Stimulated activated naive CD4-positive, alpha-beta T cell treated with Interleukin-2 at 50 U/mL for 16 hours (primary cell): ENCODE results near the gene NRIP1.
"Not testable (repeated sequence)": the region's sequence is repeated elsewhere in the genome, so short reads cannot be mapped to it uniquely, and the experiment has no call there.

Source experiments
- DNase-seq: peaks from one replicate; lab custom pipeline; 2025; lab: John Stamatoyannopoulos, UW

The NRIP1 gene

DNA sequence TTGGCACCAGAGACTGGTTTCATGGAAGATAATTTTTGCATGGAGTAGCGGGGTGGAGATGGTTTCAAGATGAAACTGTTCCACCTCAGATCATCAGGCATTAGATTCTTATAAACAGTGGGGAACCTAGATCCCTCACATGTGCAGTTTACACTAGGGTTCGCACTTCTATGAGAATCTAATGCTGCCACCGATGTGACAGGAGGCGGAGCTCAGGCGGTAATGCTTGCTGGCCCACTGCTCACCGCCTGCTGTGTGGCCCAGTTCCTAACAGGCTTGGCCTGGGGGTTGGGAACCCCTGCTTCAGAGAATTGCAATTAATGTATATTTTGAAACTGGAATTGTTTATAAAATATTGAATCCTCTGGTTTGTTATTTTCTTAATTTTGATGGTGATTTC is 92.1 kb downstream of the NRIP1 start:
- no peak for DNase-seq

DNA sequence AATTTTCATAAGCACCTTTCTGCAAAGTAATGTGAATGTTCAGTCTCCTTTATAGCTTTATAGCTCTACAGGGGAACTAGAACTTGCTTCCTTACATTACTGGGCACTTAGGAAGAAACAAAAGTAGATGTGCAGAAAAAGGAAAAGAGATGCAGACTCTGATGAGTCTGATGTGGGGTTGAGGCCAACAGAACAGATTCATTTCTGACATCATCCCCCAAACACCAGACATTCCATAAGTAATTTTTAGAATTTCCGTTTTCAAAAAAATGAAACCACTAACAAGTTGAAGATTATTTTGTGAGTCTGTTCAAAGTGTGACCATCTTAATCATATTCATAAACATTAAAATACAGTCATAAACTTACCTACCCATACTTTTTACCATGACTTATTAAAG is 96.0 kb downstream of the NRIP1 start:
- DNase-seq, result no peak

DNA sequence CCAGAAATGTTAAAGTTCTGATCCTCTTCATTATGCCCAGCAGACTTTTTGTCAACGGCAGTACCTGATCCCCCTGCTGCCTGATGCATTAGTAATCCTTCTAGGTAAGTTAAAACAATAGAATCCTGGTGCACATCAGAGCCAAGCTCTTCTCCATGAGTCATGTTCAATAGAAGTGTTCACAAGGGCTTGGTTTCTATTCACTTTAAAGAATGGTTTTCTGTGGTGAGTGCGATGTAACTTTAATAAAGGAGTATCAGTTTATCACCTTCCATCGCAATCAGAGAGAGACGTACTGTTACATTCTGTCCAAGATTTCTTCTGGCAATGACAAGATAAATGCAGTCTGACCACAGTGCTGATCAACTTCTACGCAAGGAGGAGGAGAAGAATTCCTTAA is 96.8 kb downstream of the NRIP1 start:
- DNase-seq, result no peak

GRCh38 chr21:14964621-14965020 is 100.2 kb downstream of the NRIP1 start:
- no peak for DNase-seq

DNA sequence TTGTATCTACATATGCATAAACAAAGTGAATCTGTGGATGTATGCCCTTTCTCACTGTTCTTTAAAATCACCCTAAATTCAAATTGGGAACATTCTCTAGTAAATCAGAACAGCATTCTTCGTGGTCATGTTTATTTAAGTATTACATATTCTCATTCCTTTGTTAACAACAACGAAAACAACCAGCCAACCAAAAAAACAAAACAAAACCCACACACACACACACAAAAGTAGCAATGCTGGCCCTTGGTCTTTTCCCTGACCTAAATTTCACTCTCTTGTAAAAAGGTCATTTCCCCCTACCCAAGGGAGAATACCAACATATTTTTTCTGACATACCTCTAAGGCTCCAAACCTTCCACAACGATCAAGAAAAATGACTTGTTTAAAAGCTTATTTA is 102.6 kb downstream of the NRIP1 start:
- no peak for DNase-seq

- DNase-seq, result no peak
Measured at GRCh38 chr21:14961502-14961901, 103.3 kb downstream of the NRIP1 start.

DNA sequence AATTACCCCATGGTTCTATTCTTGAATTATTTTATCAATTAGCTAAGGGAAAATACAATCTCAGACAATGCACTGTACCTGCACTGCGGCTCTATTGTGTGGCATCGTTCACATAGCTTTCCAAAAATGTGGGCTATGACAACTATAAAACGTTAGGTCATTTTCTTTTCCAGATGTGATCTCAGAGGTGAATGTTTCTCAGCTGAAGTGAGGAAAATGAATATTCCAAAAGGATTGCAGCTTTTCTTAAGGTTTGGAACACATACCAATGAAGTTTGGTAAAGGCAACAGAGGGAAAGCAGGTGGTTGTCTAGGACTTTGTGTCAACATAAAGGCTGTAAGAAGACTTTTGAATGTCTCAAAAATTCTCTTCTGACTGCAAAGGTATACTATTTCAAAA is 105.5 kb downstream of the NRIP1 start:
- no peak for DNase-seq

DNA sequence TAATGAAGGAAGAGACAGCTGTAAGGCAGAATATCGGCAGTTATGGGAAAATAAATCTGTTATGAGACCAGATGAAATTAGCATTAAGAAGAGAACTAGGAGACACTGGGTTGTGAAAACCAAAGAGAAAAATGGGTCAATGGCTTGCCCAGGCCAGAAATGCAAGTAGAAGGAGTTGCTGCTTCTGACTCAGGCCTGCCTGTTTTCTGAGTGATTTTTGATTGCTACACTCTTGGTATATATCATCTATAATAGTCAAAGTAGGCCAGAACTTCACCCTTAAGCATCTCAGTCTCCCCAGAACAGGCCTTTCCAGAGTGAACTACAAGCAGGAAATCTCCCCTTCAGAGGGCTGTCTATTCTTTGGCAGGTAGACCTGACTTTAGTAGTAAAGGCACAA is 107.0 kb downstream of the NRIP1 start:
- no peak for DNase-seq

- no peak for DNase-seq
Measured at GRCh38 chr21:14956807-14957206, 108.0 kb downstream of the NRIP1 start.

DNA sequence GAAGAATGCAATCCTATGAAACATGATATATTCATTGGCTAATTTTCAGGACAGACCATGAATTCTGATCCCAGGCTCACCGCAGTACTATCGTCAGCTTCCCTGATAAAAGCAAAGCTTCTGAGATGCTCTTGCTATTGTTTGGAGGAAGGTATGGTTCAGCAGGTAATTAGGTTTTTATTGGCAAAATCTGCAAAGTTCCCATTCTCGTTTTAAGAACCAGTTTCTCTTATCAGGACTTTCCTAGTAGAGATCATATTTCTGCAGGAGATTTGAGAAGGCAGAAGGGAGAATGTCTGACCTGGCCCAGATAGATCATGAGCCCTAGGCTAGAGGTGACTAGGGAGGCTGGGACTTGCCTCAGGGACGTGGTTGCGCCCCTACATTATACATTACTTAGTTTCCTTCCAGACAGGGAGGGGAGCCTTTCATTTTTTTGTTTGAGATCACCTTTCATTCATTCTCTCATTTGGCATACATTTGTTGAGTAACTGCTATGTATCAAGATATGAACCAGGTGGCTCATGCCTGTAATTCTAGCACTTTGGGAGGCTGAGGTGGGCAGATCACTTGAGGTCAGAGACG is 108.8 kb downstream of the NRIP1 start:
- no peak for DNase-seq

GRCh38 chr21:14952916-14953315 is 111.9 kb downstream of the NRIP1 start:
- no peak for DNase-seq

DNA sequence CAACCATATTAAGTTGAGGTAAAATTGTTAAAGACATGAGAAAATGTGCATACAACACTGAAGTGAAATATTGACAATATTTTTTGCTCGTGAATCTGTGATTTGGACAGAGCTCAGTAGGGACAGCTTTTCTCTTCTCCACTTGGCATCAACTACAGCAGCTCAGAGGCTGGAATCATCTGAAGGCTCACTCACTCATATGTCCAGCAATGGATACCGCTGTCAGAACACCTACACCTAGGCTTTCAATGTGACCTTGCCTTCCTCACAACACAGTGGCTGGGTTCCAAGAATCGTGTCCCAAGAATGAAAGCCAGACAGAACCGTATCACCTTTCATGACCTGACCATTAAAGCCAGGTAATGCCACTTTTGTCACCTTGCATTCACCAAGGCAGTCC is 115.2 kb downstream of the NRIP1 start:
- no peak for DNase-seq

DNA sequence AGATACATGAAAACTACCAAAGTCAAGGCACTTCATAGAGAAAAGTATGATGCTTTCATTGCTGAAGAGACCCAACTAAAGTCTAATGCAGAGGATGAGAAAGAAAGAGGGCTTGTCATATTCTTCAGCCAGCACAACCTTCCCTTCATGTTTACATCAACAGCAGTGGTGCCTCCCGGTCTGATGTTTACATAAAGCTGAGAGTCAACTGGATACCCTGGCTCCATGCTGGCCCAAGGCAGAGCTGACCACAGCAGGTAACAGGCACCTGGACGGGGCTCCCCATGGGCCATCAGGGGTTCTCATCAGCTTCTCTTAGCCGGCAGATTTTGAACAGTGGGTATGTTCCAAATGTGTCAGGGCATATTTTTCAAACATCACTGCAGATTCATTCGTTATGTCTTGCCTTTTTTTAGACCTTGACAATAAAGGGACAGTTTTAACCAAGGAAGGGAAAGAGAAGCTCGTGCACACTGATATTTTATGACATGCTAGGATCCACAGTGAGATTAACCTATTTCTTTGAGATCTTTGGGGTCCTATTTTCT is 117.1 kb downstream of the NRIP1 start:
- DNase-seq, result no peak

- no peak for DNase-seq
Measured at GRCh38 chr21:14945176-14945575, 119.6 kb downstream of the NRIP1 start.

GRCh38 chr21:14943616-14944015 is 121.2 kb downstream of the NRIP1 start:
- no peak for DNase-seq

DNA sequence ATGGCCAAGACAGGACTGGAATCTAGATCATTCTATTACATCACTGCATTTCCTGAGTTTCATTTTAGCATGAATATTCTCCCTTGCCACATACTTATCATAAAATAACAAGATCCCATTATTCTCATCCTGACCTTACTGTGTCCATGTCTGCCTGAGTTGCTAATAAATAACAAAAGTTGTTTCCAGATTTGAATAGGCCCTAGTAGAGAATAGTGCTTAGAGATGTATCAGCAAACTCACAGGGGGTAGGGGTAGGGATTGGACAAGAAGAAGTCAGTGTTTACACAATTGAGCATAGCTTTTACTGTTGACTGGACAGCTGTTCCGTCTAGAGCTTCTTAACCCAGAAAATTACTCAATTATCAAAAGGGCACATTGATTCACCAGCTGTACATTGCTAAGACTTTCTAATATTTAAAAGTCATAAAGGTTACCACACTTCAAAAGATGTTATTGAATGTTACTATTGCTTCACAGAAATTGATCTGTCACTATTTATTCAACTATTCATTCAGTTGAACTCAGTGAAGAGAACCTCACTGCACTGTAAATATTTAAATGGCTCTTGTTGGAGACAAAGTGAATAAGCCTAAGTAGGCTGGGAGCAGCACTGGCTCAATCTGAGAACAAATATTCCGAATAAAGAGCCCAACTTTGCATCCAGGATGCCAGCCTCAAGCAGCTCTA is 121.9 kb downstream of the NRIP1 start:
- DNase-seq, result no peak

DNA sequence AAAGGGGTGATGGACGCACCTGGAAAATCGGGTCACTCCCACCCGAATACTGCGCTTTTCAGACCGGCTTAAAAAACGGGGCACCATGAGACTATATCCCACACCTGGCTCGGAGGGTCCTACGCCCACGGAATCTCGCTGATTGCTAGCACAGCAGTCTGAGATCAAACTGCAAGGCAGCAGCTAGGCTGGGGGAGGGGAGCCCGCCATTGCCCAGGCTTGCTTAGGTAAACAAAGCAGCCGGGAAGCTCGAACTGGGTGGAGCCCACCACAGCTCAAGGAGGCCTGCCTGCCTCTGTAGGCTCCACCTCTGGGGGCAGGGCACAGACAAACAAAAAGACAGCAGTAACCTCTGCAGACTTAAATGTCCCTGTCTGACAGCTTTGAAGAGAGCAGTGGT is 137.5 kb downstream of the NRIP1 start:
- not testable (repeated sequence) for DNase-seq

- no peak for DNase-seq
Measured at GRCh38 chr21:14926186-14926585, 138.6 kb downstream of the NRIP1 start.

DNA sequence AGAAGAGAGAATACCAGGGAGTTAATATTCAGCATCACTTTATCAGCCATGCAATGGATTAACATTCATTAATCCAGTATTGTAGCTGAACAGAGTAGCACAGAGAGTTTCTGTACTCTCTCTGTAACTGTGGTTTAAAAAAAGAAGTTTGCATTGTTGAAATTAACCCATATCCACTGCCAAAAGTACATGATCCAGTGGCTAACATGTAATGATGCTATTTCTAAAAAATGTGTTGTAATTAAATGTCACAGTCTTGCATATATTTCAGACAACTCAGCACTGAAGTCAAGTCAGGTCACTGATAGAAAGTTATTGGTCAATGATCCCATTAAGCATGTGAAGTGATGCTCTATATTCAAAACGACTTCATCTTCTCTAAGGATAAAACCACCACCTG is 141.3 kb downstream of the NRIP1 start:
- no peak for DNase-seq

- DNase-seq, result no peak
Measured at GRCh38 chr21:14922980-14923379, 141.8 kb downstream of the NRIP1 start.

DNA sequence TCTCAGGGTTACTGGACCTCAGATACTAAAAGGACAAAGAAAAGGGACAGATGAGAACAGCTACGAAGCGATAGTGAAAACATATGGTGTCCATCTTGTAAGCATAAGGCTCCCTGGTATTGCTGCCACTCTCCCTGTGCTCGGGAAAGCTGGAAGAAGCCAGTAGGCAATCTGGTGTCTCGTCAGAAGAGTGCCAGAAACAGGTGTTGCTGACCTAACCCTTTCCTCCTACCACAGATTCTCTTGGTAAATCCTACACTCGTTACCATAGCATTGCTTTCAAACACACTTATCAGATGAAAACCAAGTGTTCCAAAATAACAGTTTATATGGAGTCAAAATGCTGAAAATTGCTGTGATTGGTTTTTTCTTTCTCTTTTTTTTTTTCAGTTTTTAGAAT is 146.3 kb downstream of the NRIP1 start:
- DNase-seq, result no peak

- DNase-seq, result no peak
Measured at GRCh38 chr21:14917762-14918161, 147.0 kb downstream of the NRIP1 start.

DNA sequence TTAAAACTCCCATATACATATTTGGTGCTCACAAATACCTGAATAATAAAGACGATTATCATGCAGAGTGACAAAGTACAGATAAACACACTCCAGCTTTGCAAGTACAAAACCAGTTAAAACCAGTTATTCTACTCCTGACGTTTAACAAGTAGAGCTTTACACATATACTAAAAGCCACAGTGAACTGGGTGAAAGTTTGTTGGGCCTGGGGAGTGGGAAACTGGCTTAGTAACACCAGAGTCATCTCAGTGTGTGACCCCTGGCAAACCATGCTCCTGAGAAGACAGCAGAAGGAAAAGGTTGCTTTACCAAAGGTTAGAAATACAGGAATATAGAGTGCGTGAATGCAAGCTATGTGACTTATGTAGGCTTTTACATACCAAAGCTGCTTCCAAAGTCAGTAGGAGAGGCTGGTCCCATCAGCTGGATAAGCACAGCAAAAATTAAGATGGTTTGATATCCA is 148.1 kb downstream of the NRIP1 start:
- no peak for DNase-seq

GRCh38 chr21:14913638-14914037 is 151.2 kb downstream of the NRIP1 start:
- DNase-seq, result no peak
